ENCODE results near the gene PTCH1.

The PTCH1 gene

DNA sequence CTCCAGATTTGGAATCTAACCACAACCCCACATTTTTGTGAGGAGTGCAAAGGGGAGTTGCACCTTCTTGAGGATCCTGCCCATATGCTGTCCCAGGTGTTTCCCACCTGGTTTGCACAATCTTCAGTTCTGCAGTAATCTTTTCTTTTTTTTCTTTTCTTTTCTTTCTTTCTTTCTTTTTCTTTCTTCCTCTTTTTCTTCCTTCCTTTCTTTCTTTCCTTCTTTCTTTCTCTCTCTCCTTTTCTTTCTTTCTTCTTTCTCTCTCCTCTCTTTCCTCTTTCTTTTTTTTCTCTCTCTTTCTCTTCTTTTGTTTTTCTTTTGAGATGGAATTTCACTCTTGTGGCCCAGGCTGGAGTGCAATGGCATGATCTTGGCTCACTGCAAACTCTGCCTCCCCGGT is 109.2 kb downstream of the PTCH1 start:
- H3K36me3 ChIP-seq = no peaks in the 10 kb centered on the region
- H3K27ac ChIP-seq = no peak overlapping the region
- no peak overlapping the region for H3K4me3 ChIP-seq (ENCODE audit: low read depth in 1 of 2, low read length in 1 of 2)
- H3K9me3 ChIP-seq = no peaks in the 10 kb centered on the region
- TF ChIP-seq, protein P1, sequence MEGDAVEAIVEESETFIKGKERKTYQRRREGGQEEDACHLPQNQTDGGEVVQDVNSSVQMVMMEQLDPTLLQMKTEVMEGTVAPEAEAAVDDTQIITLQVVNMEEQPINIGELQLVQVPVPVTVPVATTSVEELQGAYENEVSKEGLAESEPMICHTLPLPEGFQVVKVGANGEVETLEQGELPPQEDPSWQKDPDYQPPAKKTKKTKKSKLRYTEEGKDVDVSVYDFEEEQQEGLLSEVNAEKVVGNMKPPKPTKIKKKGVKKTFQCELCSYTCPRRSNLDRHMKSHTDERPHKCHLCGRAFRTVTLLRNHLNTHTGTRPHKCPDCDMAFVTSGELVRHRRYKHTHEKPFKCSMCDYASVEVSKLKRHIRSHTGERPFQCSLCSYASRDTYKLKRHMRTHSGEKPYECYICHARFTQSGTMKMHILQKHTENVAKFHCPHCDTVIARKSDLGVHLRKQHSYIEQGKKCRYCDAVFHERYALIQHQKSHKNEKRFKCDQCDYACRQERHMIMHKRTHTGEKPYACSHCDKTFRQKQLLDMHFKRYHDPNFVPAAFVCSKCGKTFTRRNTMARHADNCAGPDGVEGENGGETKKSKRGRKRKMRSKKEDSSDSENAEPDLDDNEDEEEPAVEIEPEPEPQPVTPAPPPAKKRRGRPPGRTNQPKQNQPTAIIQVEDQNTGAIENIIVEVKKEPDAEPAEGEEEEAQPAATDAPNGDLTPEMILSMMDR (IDR thresholded peaks at IDR 0.05) = no peak
- H3K27me3 ChIP-seq = no peaks in the 10 kb centered on the region
- H3K4me1 ChIP-seq (ENCODE audit: control insufficient read depth in 1 of 2, insufficient read depth in 1 of 2, low read depth in 1 of 2, low read length in 1 of 2) = no peaks in the 10 kb centered on the region

DNA sequence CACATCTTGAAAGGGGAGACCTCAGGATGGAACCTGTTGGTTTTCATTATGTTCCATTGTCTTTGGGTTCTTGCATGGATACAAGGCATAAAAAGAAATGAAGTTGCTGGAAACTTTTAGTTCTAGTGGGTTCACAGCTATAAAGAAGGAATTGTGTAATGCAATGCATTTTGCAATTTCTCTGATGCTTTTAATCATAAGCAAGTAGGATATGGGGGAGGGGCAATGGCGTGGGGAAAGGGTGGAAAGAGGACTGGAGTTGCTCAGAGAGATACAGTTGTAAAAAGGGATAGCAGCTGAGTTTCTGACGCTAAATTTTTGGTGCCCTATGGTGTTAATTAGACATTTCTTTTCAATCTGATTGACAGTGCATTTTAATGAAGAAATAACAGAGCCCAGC is 110.7 kb downstream of the PTCH1 start:
- Histone ChIP-seq H3K27ac (no peak overlapping the region), H3K27me3 (no peaks in the 10 kb centered on the region), H3K4me3 (ENCODE audit: low read depth in 1 of 2, low read length in 1 of 2) (no peak overlapping the region), H3K4me1 (ENCODE audit: control insufficient read depth in 1 of 2, insufficient read depth in 1 of 2, low read depth in 1 of 2, low read length in 1 of 2) (no peaks in the 10 kb centered on the region), H3K9me3 (no peaks in the 10 kb centered on the region), H3K36me3 (no peaks in the 10 kb centered on the region)
- TF ChIP-seq, protein P1 (IDR thresholded peaks at IDR 0.05) = no peak

DNA sequence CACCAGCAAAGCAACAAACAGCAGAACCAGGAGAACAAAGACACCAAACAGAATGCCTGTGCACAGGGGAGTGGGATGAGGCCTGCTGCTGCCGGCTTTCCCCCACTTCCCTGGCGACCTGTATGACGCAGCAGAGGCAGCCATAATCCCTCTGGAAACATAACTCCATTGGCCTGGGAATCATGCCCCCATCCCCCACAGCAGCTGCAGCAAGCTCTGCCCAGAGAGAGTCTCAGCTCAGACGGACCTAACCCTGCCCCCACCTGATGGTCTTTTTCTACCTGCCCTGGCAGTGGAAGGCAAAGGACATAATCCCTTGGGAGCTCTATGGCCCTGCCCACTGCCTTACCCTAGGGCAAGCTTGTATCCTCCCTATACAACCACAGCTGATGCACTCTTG is 117.5 kb downstream of the PTCH1 start:
- Histone ChIP-seq H3K27me3 (no peaks in the 10 kb centered on the region), H3K9me3 (no peaks in the 10 kb centered on the region), H3K27ac (no peak overlapping the region), H3K36me3 (no peaks in the 10 kb centered on the region), H3K4me1 (ENCODE audit: control insufficient read depth in 1 of 2, insufficient read depth in 1 of 2, low read depth in 1 of 2, low read length in 1 of 2) (no peaks in the 10 kb centered on the region), H3K4me3 (ENCODE audit: low read depth in 1 of 2, low read length in 1 of 2) (no peak overlapping the region)
- TF ChIP-seq, protein P1 (IDR thresholded peaks at IDR 0.05) = no peak

Measured in neutrophil (primary cell).